ENCODE results near the gene CHRNE.

DNA sequence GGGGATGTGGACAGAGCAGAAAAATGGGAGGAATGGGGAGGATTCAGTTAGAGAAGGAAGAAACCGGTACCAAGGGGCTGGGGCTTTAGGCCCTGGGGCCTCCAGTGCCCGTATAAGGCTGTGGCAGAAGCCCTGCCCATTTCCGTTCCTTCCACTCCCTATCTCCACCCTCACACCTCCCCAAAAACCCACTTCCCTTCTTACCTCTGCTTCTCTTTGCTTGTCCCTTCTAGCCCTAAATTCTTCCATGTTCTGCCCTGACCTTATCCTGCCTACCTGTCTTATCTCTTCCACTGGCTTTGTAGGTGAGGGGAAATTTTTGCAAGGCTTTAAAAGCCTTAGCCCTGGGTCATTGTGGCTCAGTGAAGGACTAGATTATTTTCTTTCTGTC, 41.3 kb upstream of the CHRNE start:
- TF ChIP-seq, protein P1, sequence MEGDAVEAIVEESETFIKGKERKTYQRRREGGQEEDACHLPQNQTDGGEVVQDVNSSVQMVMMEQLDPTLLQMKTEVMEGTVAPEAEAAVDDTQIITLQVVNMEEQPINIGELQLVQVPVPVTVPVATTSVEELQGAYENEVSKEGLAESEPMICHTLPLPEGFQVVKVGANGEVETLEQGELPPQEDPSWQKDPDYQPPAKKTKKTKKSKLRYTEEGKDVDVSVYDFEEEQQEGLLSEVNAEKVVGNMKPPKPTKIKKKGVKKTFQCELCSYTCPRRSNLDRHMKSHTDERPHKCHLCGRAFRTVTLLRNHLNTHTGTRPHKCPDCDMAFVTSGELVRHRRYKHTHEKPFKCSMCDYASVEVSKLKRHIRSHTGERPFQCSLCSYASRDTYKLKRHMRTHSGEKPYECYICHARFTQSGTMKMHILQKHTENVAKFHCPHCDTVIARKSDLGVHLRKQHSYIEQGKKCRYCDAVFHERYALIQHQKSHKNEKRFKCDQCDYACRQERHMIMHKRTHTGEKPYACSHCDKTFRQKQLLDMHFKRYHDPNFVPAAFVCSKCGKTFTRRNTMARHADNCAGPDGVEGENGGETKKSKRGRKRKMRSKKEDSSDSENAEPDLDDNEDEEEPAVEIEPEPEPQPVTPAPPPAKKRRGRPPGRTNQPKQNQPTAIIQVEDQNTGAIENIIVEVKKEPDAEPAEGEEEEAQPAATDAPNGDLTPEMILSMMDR (conservative IDR thresholded peaks at IDR 0.05; ENCODE audit: low read length), result no peak
- no peak for TF ChIP-seq EZH2phosphoT487 (IDR thresholded peaks at IDR 0.05; ENCODE audit: borderline replicate concordance)
